ENCODE measurements around the gene CTAG2.
"Not testable (repeated sequence)": the region's sequence is repeated elsewhere in the genome, so short reads cannot be mapped to it uniquely, and the experiment has no call there.

The CTAG2 gene

GRCh38 chrX:154643708-154644107, 9.7 kb downstream of the CTAG2 start:
- H3K14ac ChIP-seq (ENCODE audit: low read length in 2 of 2); H3K4me3 ChIP-seq (ENCODE audit: insufficient read depth in 1 of 2, low read depth in 1 of 2, low read length in 2 of 2); H2BK15ac ChIP-seq (ENCODE audit: low read depth, poor library complexity, severe bottlenecking); H4K91ac ChIP-seq (ENCODE audit: low read length); H3K9ac ChIP-seq (ENCODE audit: low read length); H3K18ac ChIP-seq (ENCODE audit: low read depth in 1 of 2, low read length in 2 of 2); H3K4ac ChIP-seq (ENCODE audit: low read depth in 1 of 2, low read length in 2 of 2); H3K27ac ChIP-seq (ENCODE audit: low read length, poor library complexity, severe bottlenecking); H3K4me1 ChIP-seq (ENCODE audit: control insufficient read depth, insufficient read depth, low read depth, low read length); H2BK12ac ChIP-seq (ENCODE audit: low read length in 2 of 2); H2BK120ac ChIP-seq (ENCODE audit: low read depth, low read length); H3K9me3 ChIP-seq (ENCODE audit: control insufficient read depth, low read length); H3K79me1 ChIP-seq (replicated peaks; ENCODE audit: low read length, poor library complexity, severe bottlenecking); H2AK5ac ChIP-seq (ENCODE audit: low read length, severe bottlenecking); H3K36me3 ChIP-seq (ENCODE audit: control insufficient read depth in 1 of 2, insufficient read depth in 2 of 2, low read depth in 1 of 2, low read length in 2 of 2); H3K4me2 ChIP-seq (ENCODE audit: low read length, poor library complexity, severe bottlenecking); DNase-seq; H4K8ac ChIP-seq (ENCODE audit: low read length); H2AFZ ChIP-seq (ENCODE audit: low read depth, low read length); H3K23ac ChIP-seq (ENCODE audit: low read length in 2 of 2); H3K27me3 ChIP-seq (ENCODE audit: control insufficient read depth in 1 of 2, insufficient read depth in 1 of 2, low read length in 2 of 2); H2BK5ac ChIP-seq (ENCODE audit: low read depth, low read length, poor library complexity, severe bottlenecking): not testable (repeated sequence)
- WGBS: no CpG with 5 or more reads among the region's 31 CpGs

GRCh38 chrX:154641740-154642139, 11.6 kb downstream of the CTAG2 start:
- not testable (repeated sequence) for H4K8ac ChIP-seq (ENCODE audit: low read length); DNase-seq; H2AFZ ChIP-seq (ENCODE audit: low read depth, low read length); H3K4me3 ChIP-seq (ENCODE audit: insufficient read depth in 1 of 2, low read depth in 1 of 2, low read length in 2 of 2); H3K4me1 ChIP-seq (ENCODE audit: control insufficient read depth, insufficient read depth, low read depth, low read length); H3K9ac ChIP-seq (ENCODE audit: low read length); H3K14ac ChIP-seq (ENCODE audit: low read length in 2 of 2); H3K23ac ChIP-seq (ENCODE audit: low read length in 2 of 2); H2BK5ac ChIP-seq (ENCODE audit: low read depth, low read length, poor library complexity, severe bottlenecking); H2BK12ac ChIP-seq (ENCODE audit: low read length in 2 of 2); H3K36me3 ChIP-seq (ENCODE audit: control insufficient read depth in 1 of 2, insufficient read depth in 2 of 2, low read depth in 1 of 2, low read length in 2 of 2); H2BK120ac ChIP-seq (ENCODE audit: low read depth, low read length); H3K79me1 ChIP-seq (replicated peaks; ENCODE audit: low read length, poor library complexity, severe bottlenecking); H3K9me3 ChIP-seq (ENCODE audit: control insufficient read depth, low read length); H2AK5ac ChIP-seq (ENCODE audit: low read length, severe bottlenecking); H2BK15ac ChIP-seq (ENCODE audit: low read depth, poor library complexity, severe bottlenecking); H4K91ac ChIP-seq (ENCODE audit: low read length); H3K4me2 ChIP-seq (ENCODE audit: low read length, poor library complexity, severe bottlenecking); H3K27ac ChIP-seq (ENCODE audit: low read length, poor library complexity, severe bottlenecking); H3K27me3 ChIP-seq (ENCODE audit: control insufficient read depth in 1 of 2, insufficient read depth in 1 of 2, low read length in 2 of 2); H3K18ac ChIP-seq (ENCODE audit: low read depth in 1 of 2, low read length in 2 of 2); H3K4ac ChIP-seq (ENCODE audit: low read depth in 1 of 2, low read length in 2 of 2)
- no CpG with 5 or more reads among the region's 10 CpGs for WGBS

GRCh38 chrX:154633661-154634060, 19.7 kb downstream of the CTAG2 start:
- not testable (repeated sequence) for H2AFZ ChIP-seq (ENCODE audit: low read depth, low read length); H4K91ac ChIP-seq (ENCODE audit: low read length); H3K18ac ChIP-seq (ENCODE audit: low read depth in 1 of 2, low read length in 2 of 2); H3K14ac ChIP-seq (ENCODE audit: low read length in 2 of 2); H2BK120ac ChIP-seq (ENCODE audit: low read depth, low read length); H3K36me3 ChIP-seq (ENCODE audit: control insufficient read depth in 1 of 2, insufficient read depth in 2 of 2, low read depth in 1 of 2, low read length in 2 of 2); H3K9me3 ChIP-seq (ENCODE audit: control insufficient read depth, low read length); H2BK15ac ChIP-seq (ENCODE audit: low read depth, poor library complexity, severe bottlenecking); H3K4ac ChIP-seq (ENCODE audit: low read depth in 1 of 2, low read length in 2 of 2); H3K4me2 ChIP-seq (ENCODE audit: low read length, poor library complexity, severe bottlenecking); H3K9ac ChIP-seq (ENCODE audit: low read length); H3K79me1 ChIP-seq (replicated peaks; ENCODE audit: low read length, poor library complexity, severe bottlenecking); H4K8ac ChIP-seq (ENCODE audit: low read length); H3K27ac ChIP-seq (ENCODE audit: low read length, poor library complexity, severe bottlenecking); H2AK5ac ChIP-seq (ENCODE audit: low read length, severe bottlenecking); H3K4me3 ChIP-seq (ENCODE audit: insufficient read depth in 1 of 2, low read depth in 1 of 2, low read length in 2 of 2); H3K23ac ChIP-seq (ENCODE audit: low read length in 2 of 2); H2BK5ac ChIP-seq (ENCODE audit: low read depth, low read length, poor library complexity, severe bottlenecking); H2BK12ac ChIP-seq (ENCODE audit: low read length in 2 of 2); H3K4me1 ChIP-seq (ENCODE audit: control insufficient read depth, insufficient read depth, low read depth, low read length); H3K27me3 ChIP-seq (ENCODE audit: control insufficient read depth in 1 of 2, insufficient read depth in 1 of 2, low read length in 2 of 2); DNase-seq
- no CpG with 5 or more reads among the region's 11 CpGs for WGBS

- not testable (repeated sequence) for H2AFZ ChIP-seq (ENCODE audit: low read depth, low read length); H3K4me2 ChIP-seq (ENCODE audit: low read length, poor library complexity, severe bottlenecking); H2BK12ac ChIP-seq (ENCODE audit: low read length in 2 of 2); H3K36me3 ChIP-seq (ENCODE audit: control insufficient read depth in 1 of 2, insufficient read depth in 2 of 2, low read depth in 1 of 2, low read length in 2 of 2); H2BK5ac ChIP-seq (ENCODE audit: low read depth, low read length, poor library complexity, severe bottlenecking); DNase-seq; H3K18ac ChIP-seq (ENCODE audit: low read depth in 1 of 2, low read length in 2 of 2); H3K4me3 ChIP-seq (ENCODE audit: insufficient read depth in 1 of 2, low read depth in 1 of 2, low read length in 2 of 2); H3K27ac ChIP-seq (ENCODE audit: low read length, poor library complexity, severe bottlenecking); H4K8ac ChIP-seq (ENCODE audit: low read length); H3K4ac ChIP-seq (ENCODE audit: low read depth in 1 of 2, low read length in 2 of 2); H3K27me3 ChIP-seq (ENCODE audit: control insufficient read depth in 1 of 2, insufficient read depth in 1 of 2, low read length in 2 of 2); H3K79me1 ChIP-seq (replicated peaks; ENCODE audit: low read length, poor library complexity, severe bottlenecking); H3K23ac ChIP-seq (ENCODE audit: low read length in 2 of 2); H2BK15ac ChIP-seq (ENCODE audit: low read depth, poor library complexity, severe bottlenecking); H2BK120ac ChIP-seq (ENCODE audit: low read depth, low read length); H4K91ac ChIP-seq (ENCODE audit: low read length); H2AK5ac ChIP-seq (ENCODE audit: low read length, severe bottlenecking); H3K9me3 ChIP-seq (ENCODE audit: control insufficient read depth, low read length); H3K4me1 ChIP-seq (ENCODE audit: control insufficient read depth, insufficient read depth, low read depth, low read length); H3K14ac ChIP-seq (ENCODE audit: low read length in 2 of 2); H3K9ac ChIP-seq (ENCODE audit: low read length)
- WGBS: no CpG with 5 or more reads among the region's 11 CpGs
These were observed 22.4 kb downstream of the CTAG2 start for GRCh38 chrX:154630949-154631348.

Measured in mesenchymal stem cell (in vitro differentiated cells and primary cell).